Liver (tissue), 3 donors: ENCODE data around the gene SIMC1.
"Not testable (repeated sequence)": the region's sequence is repeated elsewhere in the genome, so short reads cannot be mapped to it uniquely, and the experiment has no call there.

ENCODE experiments used
- RXRA ChIP-seq, 2 donors: IDR thresholded peaks; 2 replicates each; pipeline ENCODE4 v1.6.1; 2017 to 2018; ENCODE audit warnings: antibody characterized with exemption in 2 of 2, mild to moderate bottlenecking in 1 of 2
- TAF1 ChIP-seq: conservative IDR thresholded peaks from 2 replicates; pipeline ENCODE4 v1.6.1; 2016; ENCODE audit warnings: antibody characterized with exemption, mild to moderate bottlenecking
- TF ChIP-seq, protein P1 (sequence below): IDR thresholded peaks from 2 replicates; pipeline ENCODE4 v1.6.1; 2016; ENCODE audit warnings: antibody characterized with exemption
- TF ChIP-seq, protein P2 (sequence below): fragments of 150-350 bp; IDR thresholded peaks from 2 replicates; pipeline ENCODE4 v1.5.1; 2017; ENCODE audit warnings: improper control_type of control experiment, low read depth, low read length; ENCODE audit not compliant: missing input control
- donor health status: healthy.
- donor health status: healthy.

DNA sequence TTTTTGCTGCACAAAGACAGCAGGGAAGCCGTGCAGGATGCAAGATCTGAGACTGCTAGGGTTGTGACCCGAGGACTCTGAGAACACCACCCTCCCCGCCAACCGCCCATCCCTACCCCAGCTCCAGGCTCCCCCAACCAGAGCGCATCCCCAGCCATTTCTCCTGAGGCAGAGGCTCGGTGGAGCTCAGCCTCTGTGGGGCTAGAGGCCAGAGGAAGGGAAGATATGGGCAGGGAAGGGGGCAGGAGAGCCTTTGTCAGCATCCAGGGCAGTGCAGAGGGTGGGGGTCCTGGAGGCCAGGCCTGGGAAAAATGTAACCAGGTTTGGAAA lies 43.2 kb upstream of the SIMC1 start:
- TF ChIP-seq RXRA (IDR thresholded peaks at IDR 0.05); TAF1: not testable (repeated sequence)
- TF ChIP-seq, protein P1, sequence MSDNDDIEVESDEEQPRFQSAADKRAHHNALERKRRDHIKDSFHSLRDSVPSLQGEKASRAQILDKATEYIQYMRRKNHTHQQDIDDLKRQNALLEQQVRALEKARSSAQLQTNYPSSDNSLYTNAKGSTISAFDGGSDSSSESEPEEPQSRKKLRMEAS, result not testable (repeated sequence)
- TF ChIP-seq, protein P2, sequence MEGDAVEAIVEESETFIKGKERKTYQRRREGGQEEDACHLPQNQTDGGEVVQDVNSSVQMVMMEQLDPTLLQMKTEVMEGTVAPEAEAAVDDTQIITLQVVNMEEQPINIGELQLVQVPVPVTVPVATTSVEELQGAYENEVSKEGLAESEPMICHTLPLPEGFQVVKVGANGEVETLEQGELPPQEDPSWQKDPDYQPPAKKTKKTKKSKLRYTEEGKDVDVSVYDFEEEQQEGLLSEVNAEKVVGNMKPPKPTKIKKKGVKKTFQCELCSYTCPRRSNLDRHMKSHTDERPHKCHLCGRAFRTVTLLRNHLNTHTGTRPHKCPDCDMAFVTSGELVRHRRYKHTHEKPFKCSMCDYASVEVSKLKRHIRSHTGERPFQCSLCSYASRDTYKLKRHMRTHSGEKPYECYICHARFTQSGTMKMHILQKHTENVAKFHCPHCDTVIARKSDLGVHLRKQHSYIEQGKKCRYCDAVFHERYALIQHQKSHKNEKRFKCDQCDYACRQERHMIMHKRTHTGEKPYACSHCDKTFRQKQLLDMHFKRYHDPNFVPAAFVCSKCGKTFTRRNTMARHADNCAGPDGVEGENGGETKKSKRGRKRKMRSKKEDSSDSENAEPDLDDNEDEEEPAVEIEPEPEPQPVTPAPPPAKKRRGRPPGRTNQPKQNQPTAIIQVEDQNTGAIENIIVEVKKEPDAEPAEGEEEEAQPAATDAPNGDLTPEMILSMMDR, result not testable (repeated sequence)
